Esophagus squamous epithelium (tissue), 5 donors: Measurements from ENCODE around the gene TPPP2. TPM values are rescaled to one million over a fixed set of nuclear protein-coding genes. Genes with fewer than 3 reads are reported as not detected.
"Not testable (repeated sequence)": the region's sequence is repeated elsewhere in the genome, so short reads cannot be mapped to it uniquely, and the experiment has no call there.

Experiments used
- DNase-seq: peaks from one replicate; lab custom pipeline; 2025; lab: John Stamatoyannopoulos, UW
- H3K27ac ChIP-seq, 4 donors: fragments of 200-600 bp; sonication (generic); one replicate each; pipeline ENCODE4 v1.5.1; 2016 to 2019; ENCODE audit warnings: mild to moderate bottlenecking in 1 of 4
- H3K27me3 ChIP-seq, 4 donors: fragments of 200-600 bp; sonication (generic); 1 replicate in 3 of 4; 2 replicates in 1 of 4; pipeline versions ENCODE4 v1.5.1 to v1.6.0; 2017 to 2021; ENCODE audit warnings: antibody characterized with exemption in 1 of 4
- H3K36me3 ChIP-seq, 3 donors: fragments of 200-600 bp; sonication (generic); one replicate each; pipeline ENCODE4 v1.5.1; 2016 to 2019
- H3K4me1 ChIP-seq, 3 donors: fragments of 200-600 bp; sonication (generic); one replicate each; pipeline ENCODE4 v1.5.1; 2017 to 2019
- H3K4me3 ChIP-seq, 4 donors: fragments of 200-600 bp; sonication (generic); 1 replicate in 3 of 4; 2 replicates in 1 of 4; pipeline ENCODE4 v1.5.1; 2016 to 2019; ENCODE audit warnings: mild to moderate bottlenecking in 2 of 4, moderate library complexity in 1 of 4
- H3K9me3 ChIP-seq, 3 donors: fragments of 200-600 bp; sonication (generic); one replicate each; pipeline ENCODE4 v1.5.1; 2016 to 2019
- CTCF ChIP-seq, 6 experiments: fragments of 450-650 bp in 4 of 6; fragments of 200-600 bp in 2 of 6; sonication (generic) in 2 of 6; IDR thresholded peaks; one replicate each; pipeline ENCODE4 v1.5.1; 2016 to 2019; ENCODE audit warnings: antibody characterized with exemption in 6 of 6, mild to moderate bottlenecking in 4 of 6, moderate library complexity in 4 of 6
- POLR2A ChIP-seq, 4 donors: fragments of 450-650 bp; IDR thresholded peaks; one replicate each; pipeline ENCODE4 v1.6.1; 2017; ENCODE audit warnings: antibody characterized with exemption in 4 of 4, mild to moderate bottlenecking in 4 of 4, moderate library complexity in 3 of 4
- WGBS, 2 donors: methylation state at CpG; one replicate each; pipeline ENCODE4 v1.1.5; 2018; 5-methylcytosine and 5-hydroxymethylcytosine counted together
- intact Hi-C: fragments of 100-400 bp; cut with DNase I; formaldehyde crosslinking; loops from one replicate; pipeline ENCODE4 v1.15.0; 2022
- total RNA-seq, 4 donors: library from RNA; depleted of rRNA; stranded (reverse); fragments of >200 nt; gene quantifications; one replicate each; pipeline ENCODE4 v1.1.0, GENCODE V29; 2016
- donor health status: DM: yes; HTN: yes; CAD: no.

Gene TPPP2
- total RNA-seq, 4 donors from 2014 or later = not detected

- H3K36me3 ChIP-seq = no peaks in the 10 kb centered on the region
- H3K4me1 ChIP-seq = peaks cover 27 to 77% (median 36%) of the 10 kb centered on the region in 3 donors
- no peaks in the 10 kb centered on the region for H3K27me3 ChIP-seq
- H3K27ac ChIP-seq = peak overlapping the region in 3 of 4 donors; percentile 81 to 84 (median 82)
- TF ChIP-seq POLR2A (IDR thresholded peaks at IDR 0.05) (no peak), CTCF (IDR thresholded peaks at IDR 0.05) (no peak)
- intact Hi-C loops = no loop called here
- no peaks in the 10 kb centered on the region for H3K9me3 ChIP-seq
- DNase-seq = no peak
- WGBS, 2 donors = 63 to 70% methylated on average over 8 of the region's 8 CpGs
- no peak overlapping the region for H3K4me3 ChIP-seq
Measured at GRCh38 chr14:21040370-21040925, 10.4 kb downstream of the TPPP2 start.

- 71 to 78% methylated on average over 3 of the region's 3 CpGs for WGBS, 2 donors
- DNase-seq, intact Hi-C loops, H3K27ac ChIP-seq, H3K4me3 ChIP-seq, H3K9me3 ChIP-seq, H3K27me3 ChIP-seq, H3K36me3 ChIP-seq: not testable (repeated sequence)
- H3K4me1 ChIP-seq = peaks cover 27 to 77% (median 36%) of the 10 kb centered on the region in 3 donors
Measured at GRCh38 chr14:21040941-21041340, 10.9 kb downstream of the TPPP2 start.

- Histone ChIP-seq H3K9me3 (no peaks in the 10 kb centered on the region), H3K27ac (peak within 1 kb of the TSS in 2 of 4 donors; percentile 49 to 68), H3K36me3 (no peaks in the 10 kb centered on the region), H3K4me3 (no peak within 1 kb of the TSS), H3K4me1 (peaks cover 27 to 74% (median 36%) of the 10 kb centered on the region in 3 donors), H3K27me3 (no peaks in the 10 kb centered on the region)
- no peak for TF ChIP-seq CTCF (IDR thresholded peaks at IDR 0.05)
- intact Hi-C loops = no loop called here
- no peak for DNase-seq
- WGBS, 2 donors = 35 to 45% methylated on average over 9 to 10 of the region's 11 CpGs
Measured at GRCh38 chr14:21041676-21042433, 11.8 kb downstream of the TPPP2 start, which contains the start of gene RNASE7. Gene RNASE7 (plus strand): TSS chr14:21042362. CDS start chr14:21042993, 631 bp downstream.

- Histone ChIP-seq H3K9me3 (no peaks in the 10 kb centered on the region), H3K4me1 (peaks cover 26 to 67% (median 36%) of the 10 kb centered on the region in 3 donors), H3K27ac (peak overlapping the region in 2 of 4 donors; percentile 49 to 68), H3K36me3 (no peaks in the 10 kb centered on the region), H3K4me3 (no peak overlapping the region), H3K27me3 (no peaks in the 10 kb centered on the region)
- intact Hi-C loops = no loop called here
- no peak for TF ChIP-seq CTCF (IDR thresholded peaks at IDR 0.05)
- TF ChIP-seq POLR2A (IDR thresholded peaks at IDR 0.05) = no peak
- 42 to 61% methylated on average over 6 to 8 of the region's 8 CpGs for whole genome bisulfite sequencing, 2 donors
- DNase-seq = no peak
Measured at GRCh38 chr14:21042918-21043317, 12.9 kb downstream of the TPPP2 start.

- DNase-seq = no peak
- peak overlapping the region in 2 of 4 donors; percentile 19 to 68 for H3K27ac ChIP-seq
- WGBS, 2 donors = 21 to 37% methylated on average over 2 of the region's 2 CpGs
- no peaks in the 10 kb centered on the region for H3K9me3 ChIP-seq
- H3K4me3 ChIP-seq = no peak overlapping the region
- no peak for TF ChIP-seq POLR2A (IDR thresholded peaks at IDR 0.05)
- no peak for TF ChIP-seq CTCF (IDR thresholded peaks at IDR 0.05)
- intact Hi-C loops = no loop called here
- no peaks in the 10 kb centered on the region for H3K36me3 ChIP-seq
- H3K27me3 ChIP-seq = no peaks in the 10 kb centered on the region
- peaks cover 20 to 62% (median 32%) of the 10 kb centered on the region in 3 donors for H3K4me1 ChIP-seq
Measured at GRCh38 chr14:21043387-21043973, 13.5 kb downstream of the TPPP2 start.
